Measurements from ENCODE around the gene PNMA8C.

DNA sequence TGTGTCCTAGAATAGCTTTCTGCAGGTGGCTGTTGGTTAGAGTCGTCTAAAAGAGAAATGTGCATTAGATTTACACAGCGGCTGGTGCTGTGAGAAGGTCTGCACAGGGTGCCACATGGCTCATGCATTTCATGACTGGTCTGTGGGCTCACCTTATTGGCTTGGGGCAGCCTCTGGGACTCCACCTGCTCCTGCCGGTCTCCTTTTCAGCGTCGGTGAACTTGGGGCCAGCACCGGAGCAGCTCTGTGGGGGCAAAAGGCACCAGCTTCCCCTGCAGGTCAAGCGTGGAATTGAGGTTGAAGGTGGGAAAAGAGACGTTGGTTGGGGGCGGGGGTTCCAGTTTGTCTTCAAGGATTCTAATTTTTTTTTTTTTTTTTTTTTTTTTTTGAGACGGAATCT lies 3.1 kb upstream of the PNMA8C start:
- TF ChIP-seq SPI1 (IDR thresholded peaks at IDR 0.05; ENCODE audit: low read depth, low read length) (no peak), POLR2A (IDR thresholded peaks at IDR 0.05; ENCODE audit: low read depth, low read length) (no peak), POU2F2 (IDR thresholded peaks at IDR 0.05; ENCODE audit: low read depth, low read length) (no peak)
